Measurements from ENCODE around the gene MPP3. TPM values are rescaled to one million over a fixed set of nuclear protein-coding genes. Genes with fewer than 3 reads are reported as not detected.

The MPP3 gene
- total RNA-seq, 1 donor from 2014 or later, result 22.9 TPM

- no peak overlapping the region for H3K27ac Mint-ChIP-seq
- no peak for DNase-seq (ENCODE audit: low spot score in 2 of 2, unreplicated experiment in 2 of 2)
- H3K4me1 Mint-ChIP-seq, result no peaks in the 10 kb centered on the region
- H3K4me3 Mint-ChIP-seq, result no peak overlapping the region
- H3K36me3 Mint-ChIP-seq, result peaks cover 23% of the 10 kb centered on the region
- H3K27me3 Mint-ChIP-seq (ENCODE audit: low read depth), result no peaks in the 10 kb centered on the region
- H3K9me3 Mint-ChIP-seq, result no peaks in the 10 kb centered on the region
- TF ChIP-seq CTCF (IDR thresholded peaks at IDR 0.05; ENCODE audit: unreplicated experiment), result peak; percentile 55
Observed at GRCh38 chr17:43766413-43767052, 66.4 kb downstream of the MPP3 start.

- Mint-ChIP-seq H3K27ac (peak overlapping the region; percentile 75), H3K4me3 (no peak overlapping the region), H3K27me3 (ENCODE audit: low read depth) (peaks cover 27% of the 10 kb centered on the region), H3K36me3 (no peaks in the 10 kb centered on the region), H3K4me1 (peaks cover 25% of the 10 kb centered on the region), H3K9me3 (no peaks in the 10 kb centered on the region)
- peak; percentile 86 to 97 for DNase-seq (ENCODE audit: low spot score in 2 of 2, unreplicated experiment in 2 of 2)
- peak; percentile 90 for TF ChIP-seq CTCF (IDR thresholded peaks at IDR 0.05; ENCODE audit: unreplicated experiment)
Observed at GRCh38 chr17:43760254-43760852, 72.6 kb downstream of the MPP3 start.

- Mint-ChIP-seq H3K9me3 (no peaks in the 10 kb centered on the region), H3K27ac (peak overlapping the region; percentile 75), H3K4me1 (peaks cover 25% of the 10 kb centered on the region), H3K36me3 (no peaks in the 10 kb centered on the region), H3K27me3 (ENCODE audit: low read depth) (peaks cover 30% of the 10 kb centered on the region), H3K4me3 (no peak overlapping the region)
- no peak for DNase-seq (ENCODE audit: low spot score in 2 of 2, unreplicated experiment in 2 of 2)
- no peak for TF ChIP-seq CTCF (IDR thresholded peaks at IDR 0.05; ENCODE audit: unreplicated experiment)
Observed at GRCh38 chr17:43759836-43760235, 73.1 kb downstream of the MPP3 start.

DNA sequence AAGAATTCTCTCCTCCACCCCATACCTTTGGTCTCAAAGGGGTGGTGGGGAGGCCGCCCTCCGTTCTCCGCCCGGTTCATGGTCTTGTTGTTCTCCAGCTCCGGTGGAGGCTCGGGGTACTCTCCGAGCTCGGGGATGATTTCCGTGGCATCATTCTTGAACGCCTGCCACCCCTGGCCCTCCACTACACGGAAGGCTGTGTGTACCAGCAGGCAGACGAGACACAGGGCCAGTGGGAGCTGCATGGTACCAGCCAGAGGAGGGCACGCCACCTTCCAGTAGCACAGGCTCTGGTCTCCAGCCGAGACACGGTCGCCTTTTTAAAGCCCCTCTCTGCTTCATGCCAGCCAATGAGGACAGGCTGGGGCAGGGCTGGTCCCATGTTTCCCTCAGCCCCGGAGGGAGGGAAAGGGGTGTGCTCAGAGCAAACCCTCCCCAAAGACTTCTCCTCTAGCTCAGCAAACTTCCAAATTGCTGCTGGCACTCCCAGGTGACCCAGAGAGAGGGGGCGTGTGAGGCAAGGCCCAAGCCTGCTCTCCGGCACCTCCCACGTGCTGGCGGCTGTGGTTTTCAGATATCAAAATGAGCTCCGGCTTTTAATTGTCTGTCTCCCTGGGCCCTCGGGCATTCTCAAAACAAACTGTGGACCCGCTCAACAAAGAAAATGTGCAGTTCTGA lies 74.3 kb downstream of the MPP3 start, which contains the start of gene SOST:
SOST (minus strand) TSS at position 295 of the 678 bp plus-strand sequence; CDS start at position 245, 50 bp downstream.
- no peak for TF ChIP-seq CTCF (IDR thresholded peaks at IDR 0.05; ENCODE audit: unreplicated experiment)
- Mint-ChIP-seq H3K27me3 (ENCODE audit: low read depth) (peaks cover 39% of the 10 kb centered on the region), H3K36me3 (no peaks in the 10 kb centered on the region), H3K4me3 (no peak within 1 kb of the TSS), H3K4me1 (peaks cover 25% of the 10 kb centered on the region), H3K27ac (no peak within 1 kb of the TSS), H3K9me3 (no peaks in the 10 kb centered on the region)
- no peak for DNase-seq (ENCODE audit: low spot score in 2 of 2, unreplicated experiment in 2 of 2)

DNA sequence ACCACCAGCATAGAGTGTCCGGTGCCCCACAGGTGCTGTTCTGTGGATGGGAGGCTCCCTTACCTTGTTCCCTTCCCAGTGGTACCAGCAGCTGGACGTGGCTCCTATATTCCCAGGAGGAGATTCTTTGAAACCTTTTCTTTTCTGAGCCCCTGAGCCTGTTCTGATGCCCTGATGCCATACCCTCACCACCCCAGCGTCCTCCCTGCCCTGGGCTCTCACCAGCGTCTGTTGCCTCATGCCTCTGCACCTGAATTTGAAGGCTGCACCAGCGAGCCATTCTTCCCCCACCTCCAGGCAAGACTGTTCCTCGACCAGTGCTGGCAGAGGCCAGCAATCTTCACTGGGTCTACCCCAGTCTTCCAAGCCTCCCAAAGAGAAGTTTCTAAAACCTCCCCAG lies 74.9 kb downstream of the MPP3 start:
- no peak overlapping the region for H3K4me3 Mint-ChIP-seq
- no peak overlapping the region for H3K27ac Mint-ChIP-seq
- DNase-seq (ENCODE audit: low spot score in 2 of 2, unreplicated experiment in 2 of 2), result no peak
- peaks cover 25% of the 10 kb centered on the region for H3K4me1 Mint-ChIP-seq
- no peaks in the 10 kb centered on the region for H3K9me3 Mint-ChIP-seq
- peaks cover 43% of the 10 kb centered on the region for H3K27me3 Mint-ChIP-seq (ENCODE audit: low read depth)
- no peak for TF ChIP-seq CTCF (IDR thresholded peaks at IDR 0.05; ENCODE audit: unreplicated experiment)
- no peaks in the 10 kb centered on the region for H3K36me3 Mint-ChIP-seq

All from mesothelial cell of epicardium (in vitro differentiated cells).